Measurements from ENCODE around the gene ARRB2. TPM values are rescaled to one million over a fixed set of nuclear protein-coding genes. Genes with fewer than 3 reads are reported as not detected.
A peak's percentile ranks its signal among the peaks of the same experiment; 100 is the strongest.
"Not testable (repeated sequence)": the region's sequence is repeated elsewhere in the genome, so short reads cannot be mapped to it uniquely, and the experiment has no call there.

Gene ARRB2
- total and polyA plus RNA-seq, 4 donors = 11.8 to 16.5 (median 13.9) TPM

GRCh38 chr17:4699401-4700056 is 10.9 kb upstream of the ARRB2 start:
- not testable (repeated sequence) for H3K9ac ChIP-seq (ENCODE audit: low read depth in 1 of 2, low read length in 2 of 2); H3K27ac ChIP-seq (ENCODE audit: low read depth in 1 of 2, low read length in 2 of 2); H3K27me3 ChIP-seq (ENCODE audit: control insufficient read depth in 4 of 4, insufficient read depth in 4 of 4, low read length in 3 of 4); H3K9me3 ChIP-seq (ENCODE audit: control insufficient read depth in 4 of 4, low read length in 3 of 4); DNase-seq (ENCODE audit: low spot score); H3K36me3 ChIP-seq (ENCODE audit: control insufficient read depth in 4 of 4, insufficient read depth in 3 of 4, low read depth in 1 of 4, low read length in 3 of 4); H3K4me3 ChIP-seq (ENCODE audit: low read depth in 1 of 3, low read length in 3 of 3)
- H3K4me1 ChIP-seq (ENCODE audit: control insufficient read depth in 4 of 4, insufficient read depth in 4 of 4, low read length in 3 of 4) = peaks cover 2 to 15% (median 14%) of the 10 kb centered on the region in 4 donors
- WGBS = 80% methylated on average over 13 of the region's 13 CpGs
- peak; percentile 45 to 53 for TF ChIP-seq HNF4A (conservative IDR thresholded peaks at IDR 0.05)
- peak in 1 of 2 donors; percentile 12 for TF ChIP-seq JUND (IDR thresholded peaks at IDR 0.05)
- TF ChIP-seq CTCF (IDR thresholded peaks at IDR 0.05; ENCODE audit: low read depth, low read length, missing input control) = peak; percentile 13
- peak; percentile 62 for TF ChIP-seq RAD21 (IDR thresholded peaks at IDR 0.05)

- no peak for DNase-seq (ENCODE audit: low spot score)
- H3K9me3 ChIP-seq (ENCODE audit: control insufficient read depth in 4 of 4, low read length in 3 of 4) = no peaks in the 10 kb centered on the region
- no peak overlapping the region for H3K9ac ChIP-seq (ENCODE audit: low read depth in 1 of 2, low read length in 2 of 2)
- peaks cover 0 to 7% (median 1%) of the 10 kb centered on the region in 4 donors for H3K36me3 ChIP-seq (ENCODE audit: control insufficient read depth in 4 of 4, insufficient read depth in 3 of 4, low read depth in 1 of 4, low read length in 3 of 4)
- H3K4me1 ChIP-seq (ENCODE audit: control insufficient read depth in 4 of 4, insufficient read depth in 4 of 4, low read length in 3 of 4) = peaks cover 2 to 15% (median 14%) of the 10 kb centered on the region in 4 donors
- no peak for TF ChIP-seq NR2F2 (IDR thresholded peaks at IDR 0.05)
- TF ChIP-seq TAF1 (conservative IDR thresholded peaks at IDR 0.05) = no peak
- TF ChIP-seq HNF4A (conservative IDR thresholded peaks at IDR 0.05) = no peak
- TF ChIP-seq CTCF (IDR thresholded peaks at IDR 0.05; ENCODE audit: low read depth, low read length, missing input control) = no peak
- TF ChIP-seq FOXA1 (IDR thresholded peaks at IDR 0.05) = no peak
- no peak for TF ChIP-seq FOXA2 (IDR thresholded peaks at IDR 0.05)
- TF ChIP-seq HNF4G (IDR thresholded peaks at IDR 0.05) = no peak
- no peak for TF ChIP-seq SP1 (IDR thresholded peaks at IDR 0.05)
- TF ChIP-seq MAX (IDR thresholded peaks at IDR 0.05) = no peak
- TF ChIP-seq YY1 (IDR thresholded peaks at IDR 0.05) = no peak
- no peak for TF ChIP-seq ZBTB33 (IDR thresholded peaks at IDR 0.05)
- TF ChIP-seq GABPA (IDR thresholded peaks at IDR 0.05 in 1 of 2, conservative IDR thresholded peaks at IDR 0.05 in 1 of 2) = no peak
- TF ChIP-seq RAD21 (IDR thresholded peaks at IDR 0.05) = no peak
- no peak for TF ChIP-seq REST (IDR thresholded peaks at IDR 0.05)
- TF ChIP-seq RXRA (IDR thresholded peaks at IDR 0.05) = no peak
- TF ChIP-seq ATF3 (IDR thresholded peaks at IDR 0.05) = no peak
- H3K27me3 ChIP-seq (ENCODE audit: control insufficient read depth in 4 of 4, insufficient read depth in 4 of 4, low read length in 3 of 4) = no peaks in the 10 kb centered on the region
- 95% methylated on average over 1 of the region's 1 CpG for WGBS
- no peak overlapping the region for H3K4me3 ChIP-seq (ENCODE audit: low read depth in 1 of 3, low read length in 3 of 3)
- H3K27ac ChIP-seq (ENCODE audit: low read depth in 1 of 2, low read length in 2 of 2) = no peak overlapping the region
Observed at GRCh38 chr17:4701116-4701515, 9.3 kb upstream of the ARRB2 start.
